ENCODE measurements around the gene SERHL2.
"Not testable (repeated sequence)": the region's sequence is repeated elsewhere in the genome, so short reads cannot be mapped to it uniquely, and the experiment has no call there.

Gene SERHL2

GRCh38 chr22:42553475-42554361, at the start of gene SERHL2:
Gene SERHL2, plus strand, starts transcription at chr22:42553956. Its CDS starts 65 bp downstream, at chr22:42554021.
- Histone ChIP-seq H3K27me3 (ENCODE audit: control insufficient read depth, insufficient read depth, low read length) (peaks cover 19% of the 10 kb centered on the region), H3K27ac (ENCODE audit: low read depth, low read length) (no peak within 1 kb of the TSS), H3K9ac (ENCODE audit: low read length) (peak within 1 kb of the TSS; percentile 47), H3K4me1 (ENCODE audit: control insufficient read depth, insufficient read depth, low read length) (peaks cover 15% of the 10 kb centered on the region; the same call in 1 of the 2 replicates), H3K4me3 (ENCODE audit: low read depth, low read length) (peak within 1 kb of the TSS; percentile 66), H3K9me3 (ENCODE audit: control insufficient read depth, insufficient read depth, low read depth, low read length) (peaks cover 3% of the 10 kb centered on the region; the same call in 1 of the 2 replicates), H3K36me3 (ENCODE audit: control insufficient read depth, insufficient read depth, low read length) (no peaks in the 10 kb centered on the region)

- H3K4me3 ChIP-seq (ENCODE audit: low read depth, low read length); H3K9me3 ChIP-seq (ENCODE audit: control insufficient read depth, insufficient read depth, low read depth, low read length); H3K27ac ChIP-seq (ENCODE audit: low read depth, low read length); H3K27me3 ChIP-seq (ENCODE audit: control insufficient read depth, insufficient read depth, low read length); H3K9ac ChIP-seq (ENCODE audit: low read length): not testable (repeated sequence)
- Histone ChIP-seq H3K36me3 (ENCODE audit: control insufficient read depth, insufficient read depth, low read length) (peaks cover 12% of the 10 kb centered on the region), H3K4me1 (ENCODE audit: control insufficient read depth, insufficient read depth, low read length) (peaks cover 12% of the 10 kb centered on the region)
Observed at GRCh38 chr22:42508327-42508974, 45.3 kb upstream of the SERHL2 start.

GRCh38 chr22:42508975-42509364, 44.8 kb upstream of the SERHL2 start:
- H3K36me3 ChIP-seq (ENCODE audit: control insufficient read depth, insufficient read depth, low read length), result peaks cover 15% of the 10 kb centered on the region
- not testable (repeated sequence) for H3K9me3 ChIP-seq (ENCODE audit: control insufficient read depth, insufficient read depth, low read depth, low read length); H3K9ac ChIP-seq (ENCODE audit: low read length); H3K27me3 ChIP-seq (ENCODE audit: control insufficient read depth, insufficient read depth, low read length); H3K27ac ChIP-seq (ENCODE audit: low read depth, low read length); H3K4me3 ChIP-seq (ENCODE audit: low read depth, low read length)
- peaks cover 12% of the 10 kb centered on the region for H3K4me1 ChIP-seq (ENCODE audit: control insufficient read depth, insufficient read depth, low read length)

- Histone ChIP-seq H3K36me3 (ENCODE audit: control insufficient read depth, insufficient read depth, low read length) (peaks cover 19% of the 10 kb centered on the region), H3K4me1 (ENCODE audit: control insufficient read depth, insufficient read depth, low read length) (peaks cover 12% of the 10 kb centered on the region), H3K9me3 (ENCODE audit: control insufficient read depth, insufficient read depth, low read depth, low read length) (no peaks in the 10 kb centered on the region), H3K27ac (ENCODE audit: low read depth, low read length) (no peak overlapping the region), H3K4me3 (ENCODE audit: low read depth, low read length) (no peak overlapping the region), H3K9ac (ENCODE audit: low read length) (no peak overlapping the region), H3K27me3 (ENCODE audit: control insufficient read depth, insufficient read depth, low read length) (no peaks in the 10 kb centered on the region)
Observed at GRCh38 chr22:42509548-42509947, 44.2 kb upstream of the SERHL2 start.

GRCh38 chr22:42511401-42511891, 42.3 kb upstream of the SERHL2 start:
- Histone ChIP-seq H3K9ac (ENCODE audit: low read length) (no peak overlapping the region), H3K4me1 (ENCODE audit: control insufficient read depth, insufficient read depth, low read length) (peaks cover 12% of the 10 kb centered on the region), H3K36me3 (ENCODE audit: control insufficient read depth, insufficient read depth, low read length) (peaks cover 32% of the 10 kb centered on the region), H3K9me3 (ENCODE audit: control insufficient read depth, insufficient read depth, low read depth, low read length) (no peaks in the 10 kb centered on the region), H3K27ac (ENCODE audit: low read depth, low read length) (no peak overlapping the region), H3K27me3 (ENCODE audit: control insufficient read depth, insufficient read depth, low read length) (no peaks in the 10 kb centered on the region), H3K4me3 (ENCODE audit: low read depth, low read length) (no peak overlapping the region)

- H3K9ac ChIP-seq (ENCODE audit: low read length); H3K27me3 ChIP-seq (ENCODE audit: control insufficient read depth, insufficient read depth, low read length); H3K4me3 ChIP-seq (ENCODE audit: low read depth, low read length); H3K27ac ChIP-seq (ENCODE audit: low read depth, low read length); H3K9me3 ChIP-seq (ENCODE audit: control insufficient read depth, insufficient read depth, low read depth, low read length): not testable (repeated sequence)
- Histone ChIP-seq H3K4me1 (ENCODE audit: control insufficient read depth, insufficient read depth, low read length) (peaks cover 12% of the 10 kb centered on the region), H3K36me3 (ENCODE audit: control insufficient read depth, insufficient read depth, low read length) (peaks cover 38% of the 10 kb centered on the region)
Observed at GRCh38 chr22:42512273-42512990, 41.3 kb upstream of the SERHL2 start.

- not testable (repeated sequence) for H3K4me3 ChIP-seq (ENCODE audit: low read depth, low read length); H3K27me3 ChIP-seq (ENCODE audit: control insufficient read depth, insufficient read depth, low read length); H3K4me1 ChIP-seq (ENCODE audit: control insufficient read depth, insufficient read depth, low read length); H3K27ac ChIP-seq (ENCODE audit: low read depth, low read length); H3K9me3 ChIP-seq (ENCODE audit: control insufficient read depth, insufficient read depth, low read depth, low read length); H3K9ac ChIP-seq (ENCODE audit: low read length)
- H3K36me3 ChIP-seq (ENCODE audit: control insufficient read depth, insufficient read depth, low read length), result peaks cover 43% of the 10 kb centered on the region
Observed at GRCh38 chr22:42514331-42514730, 39.4 kb upstream of the SERHL2 start.

- not testable (repeated sequence) for H3K9me3 ChIP-seq (ENCODE audit: control insufficient read depth, insufficient read depth, low read depth, low read length); H3K27me3 ChIP-seq (ENCODE audit: control insufficient read depth, insufficient read depth, low read length); H3K4me1 ChIP-seq (ENCODE audit: control insufficient read depth, insufficient read depth, low read length); H3K27ac ChIP-seq (ENCODE audit: low read depth, low read length); H3K4me3 ChIP-seq (ENCODE audit: low read depth, low read length); H3K9ac ChIP-seq (ENCODE audit: low read length)
- H3K36me3 ChIP-seq (ENCODE audit: control insufficient read depth, insufficient read depth, low read length), result peaks cover 43% of the 10 kb centered on the region
Observed at GRCh38 chr22:42515304-42515703, 38.5 kb upstream of the SERHL2 start.

- Histone ChIP-seq H3K27me3 (ENCODE audit: control insufficient read depth, insufficient read depth, low read length) (no peaks in the 10 kb centered on the region), H3K4me3 (ENCODE audit: low read depth, low read length) (no peak overlapping the region), H3K9ac (ENCODE audit: low read length) (no peak overlapping the region), H3K36me3 (ENCODE audit: control insufficient read depth, insufficient read depth, low read length) (peaks cover 43% of the 10 kb centered on the region), H3K9me3 (ENCODE audit: control insufficient read depth, insufficient read depth, low read depth, low read length) (no peaks in the 10 kb centered on the region), H3K27ac (ENCODE audit: low read depth, low read length) (no peak overlapping the region), H3K4me1 (ENCODE audit: control insufficient read depth, insufficient read depth, low read length) (peaks cover 8% of the 10 kb centered on the region; the same call in 1 of the 2 replicates)
Observed at GRCh38 chr22:42515896-42516295, 37.9 kb upstream of the SERHL2 start.

GRCh38 chr22:42517103-42517502, 36.7 kb upstream of the SERHL2 start:
- not testable (repeated sequence) for H3K27me3 ChIP-seq (ENCODE audit: control insufficient read depth, insufficient read depth, low read length); H3K9ac ChIP-seq (ENCODE audit: low read length); H3K9me3 ChIP-seq (ENCODE audit: control insufficient read depth, insufficient read depth, low read depth, low read length); H3K4me1 ChIP-seq (ENCODE audit: control insufficient read depth, insufficient read depth, low read length); H3K27ac ChIP-seq (ENCODE audit: low read depth, low read length); H3K4me3 ChIP-seq (ENCODE audit: low read depth, low read length)
- peaks cover 36% of the 10 kb centered on the region for H3K36me3 ChIP-seq (ENCODE audit: control insufficient read depth, insufficient read depth, low read length)

Measured in HUES6 (cell line).